Femur (tissue), 1 donor: ENCODE data around the gene GNG12.

Experiments used
- DNase-seq: peaks from one replicate; pipeline ENCODE4 v3.0.0-alpha.2; 2017

Gene GNG12

DNA sequence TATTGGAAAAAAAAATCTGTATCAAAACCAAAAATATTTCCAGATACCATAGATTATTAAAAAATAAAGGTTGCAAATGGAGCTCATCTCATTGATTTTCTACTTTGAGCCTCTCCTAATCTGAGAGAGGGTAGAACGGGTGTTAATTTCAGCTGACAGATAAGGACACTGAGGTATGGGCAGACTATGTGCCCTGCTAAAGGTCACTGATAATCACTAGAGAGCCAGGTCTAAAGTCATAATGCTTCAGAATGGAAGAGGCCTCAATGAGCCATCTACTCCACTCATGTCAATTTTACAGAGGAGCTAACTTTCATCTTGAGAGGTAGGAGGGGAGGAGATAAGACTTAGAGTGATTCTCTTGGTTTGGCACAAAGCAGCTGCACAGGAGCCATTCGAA is 21.0 kb downstream of the GNG12 start:
- no peak for DNase-seq

- DNase-seq: no peak
These were observed 21.5 kb downstream of the GNG12 start for GRCh38 chr1:67811781-67812180.

DNA sequence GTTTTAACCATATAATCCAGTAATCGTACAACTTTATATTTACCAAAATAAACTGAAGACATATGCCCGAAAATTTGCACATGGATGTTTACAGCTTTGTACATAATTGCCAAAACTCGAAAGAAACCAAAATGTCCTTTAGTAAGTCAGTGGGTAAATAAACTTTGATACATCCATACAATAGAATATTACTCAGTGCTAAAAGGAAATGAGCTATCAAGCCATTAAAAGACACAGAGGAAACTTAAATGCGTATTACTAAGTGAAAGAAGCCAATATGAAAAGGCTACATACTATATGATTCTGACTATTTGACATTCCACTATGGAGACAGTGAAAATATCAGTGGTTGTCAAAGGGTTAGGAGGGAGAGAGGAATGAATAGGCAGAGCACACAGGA is 23.4 kb downstream of the GNG12 start:
- no peak for DNase-seq

GRCh38 chr1:67807282-67807681 is 26.0 kb downstream of the GNG12 start:
- DNase-seq: no peak

DNA sequence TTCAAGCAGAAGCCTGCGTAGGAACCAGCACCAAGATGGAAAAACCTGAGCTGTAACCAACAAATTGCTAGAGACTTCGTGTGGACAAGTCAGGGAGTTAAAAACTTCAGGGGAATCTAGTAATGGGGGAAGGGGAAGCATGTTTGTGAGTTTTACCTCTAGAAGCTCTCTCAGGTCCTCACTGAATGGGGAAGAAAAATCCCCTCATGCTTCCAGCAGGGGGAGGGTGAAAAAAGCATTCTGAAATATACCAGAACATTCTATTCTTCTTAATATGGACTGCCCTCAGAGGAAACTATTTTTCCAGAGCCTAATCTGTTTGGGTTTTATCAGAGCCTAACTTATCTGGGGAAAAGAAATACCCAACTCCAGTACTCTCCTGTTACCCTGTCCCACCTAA is 28.6 kb downstream of the GNG12 start:
- no peak for DNase-seq

DNA sequence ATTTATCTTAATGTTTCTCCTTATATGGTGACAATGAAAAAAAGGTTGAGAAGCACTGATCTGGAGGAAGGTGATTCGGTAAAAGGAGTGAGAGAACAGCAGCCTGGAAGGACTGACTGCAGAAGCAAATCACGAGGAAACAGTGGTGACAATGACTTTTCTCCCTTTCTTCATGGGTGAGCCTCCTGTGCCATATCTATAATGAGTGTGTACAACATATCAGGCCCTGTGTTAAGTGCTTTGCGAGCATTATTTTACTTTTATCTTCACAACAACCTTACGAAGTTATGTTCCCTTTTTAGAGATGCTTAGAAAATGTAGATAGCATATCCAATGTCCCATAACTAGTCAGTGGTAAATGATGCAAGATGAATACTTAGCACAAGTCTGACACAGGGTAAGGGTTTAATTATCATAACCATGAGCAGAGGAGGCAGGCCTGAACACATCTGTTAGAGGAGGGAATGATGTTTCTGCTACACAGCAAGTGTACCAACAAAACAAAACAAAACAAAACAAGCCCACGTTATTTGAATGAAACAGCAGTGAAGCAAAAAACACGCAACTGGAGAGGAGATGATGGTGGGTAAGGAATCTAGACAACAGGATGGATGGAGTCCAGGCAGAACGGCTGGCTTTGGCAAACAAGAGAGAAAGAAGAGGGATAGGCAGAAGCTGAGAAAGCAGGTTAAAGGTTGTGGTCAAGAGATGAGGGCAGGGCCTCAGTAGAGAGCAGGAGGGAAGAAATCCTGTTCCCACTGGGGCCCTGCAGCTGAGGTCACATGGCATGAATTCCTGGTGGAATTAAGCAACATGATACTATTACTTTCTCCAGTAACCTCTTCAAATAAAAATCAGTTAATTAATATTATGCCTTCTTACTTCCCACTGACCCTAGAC is 29.6 kb downstream of the GNG12 start:
- no peak for DNase-seq

- no peak for DNase-seq
These were observed 30.7 kb downstream of the GNG12 start for GRCh38 chr1:67802565-67802964.

DNA sequence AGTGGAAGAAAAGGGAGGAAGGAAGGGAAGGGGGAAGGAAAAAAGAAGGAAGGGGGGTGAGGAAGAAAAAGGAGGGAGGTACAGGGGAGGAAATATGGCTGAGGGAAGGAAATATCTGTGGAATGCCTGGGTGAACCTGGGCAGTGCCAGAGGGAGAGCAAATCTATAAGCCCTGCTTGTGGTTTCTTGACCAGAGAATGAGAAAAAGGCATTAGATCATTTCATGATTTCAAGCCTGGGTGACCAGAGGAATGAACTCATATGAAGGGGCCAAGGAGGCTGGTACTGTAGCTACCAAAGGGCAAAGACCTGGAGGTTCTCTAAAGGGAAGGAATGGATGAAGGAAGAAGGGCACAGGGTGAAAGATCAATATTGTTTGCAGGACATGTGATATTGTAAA is 31.4 kb downstream of the GNG12 start:
- DNase-seq: no peak

- DNase-seq: no peak
These were observed 37.9 kb downstream of the GNG12 start for GRCh38 chr1:67795179-67795912.

GRCh38 chr1:67793562-67793961 is 39.7 kb downstream of the GNG12 start:
- DNase-seq: no peak

DNA sequence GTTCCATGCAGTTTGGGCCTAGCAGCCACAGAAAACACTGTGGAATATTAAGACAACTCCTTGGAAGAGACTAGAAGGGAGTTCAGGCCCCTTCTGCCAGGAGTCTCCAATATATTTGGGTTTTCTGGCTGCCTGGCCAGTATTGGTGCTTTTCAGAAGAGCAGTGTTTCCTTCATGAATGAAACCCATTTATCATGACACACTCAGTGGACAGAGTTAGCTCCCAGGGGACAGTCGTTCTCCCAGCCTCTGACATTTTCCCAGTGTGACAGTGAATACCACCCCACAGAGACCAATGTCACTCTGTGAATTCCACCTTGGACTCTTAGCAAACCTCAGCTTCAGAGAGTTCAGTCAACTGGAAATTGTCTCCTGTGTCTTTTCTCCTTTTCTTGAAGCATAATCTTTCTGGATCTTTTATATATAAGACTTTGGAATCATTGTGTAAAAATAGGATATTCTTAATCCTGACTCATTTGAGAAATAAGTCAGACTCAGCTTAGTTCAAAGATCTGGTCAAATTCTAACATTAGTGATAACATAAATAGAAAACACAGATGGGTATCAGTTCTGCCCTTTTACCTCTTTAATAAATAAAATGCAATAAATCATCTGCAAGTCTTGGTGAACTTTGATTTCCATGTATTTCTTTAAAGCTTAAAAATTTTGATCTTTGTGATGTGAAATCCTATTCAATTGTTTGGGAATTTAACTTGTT is 40.4 kb downstream of the GNG12 start:
- DNase-seq: no peak

- no peak for DNase-seq
These were observed 41.2 kb downstream of the GNG12 start for GRCh38 chr1:67792103-67792502.

DNA sequence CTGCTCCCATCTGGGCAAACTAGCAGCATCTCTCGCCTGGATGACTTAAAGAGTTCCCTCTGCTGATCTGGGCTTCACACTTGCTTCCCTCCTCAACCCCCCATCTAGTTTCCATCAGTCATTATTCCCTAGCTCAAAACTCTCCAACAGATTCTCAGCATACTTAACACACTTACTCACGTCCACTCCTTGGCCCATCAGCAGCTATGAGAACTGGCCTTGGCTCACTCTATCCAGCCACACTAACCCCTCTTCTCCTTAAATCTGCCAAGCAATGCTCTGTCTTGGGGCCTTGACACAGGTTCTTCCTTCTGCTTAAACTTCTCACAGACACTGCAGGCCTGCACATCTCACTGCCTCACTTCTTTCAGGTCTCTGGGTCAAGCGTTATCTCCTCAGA is 41.6 kb downstream of the GNG12 start:
- DNase-seq: no peak

DNA sequence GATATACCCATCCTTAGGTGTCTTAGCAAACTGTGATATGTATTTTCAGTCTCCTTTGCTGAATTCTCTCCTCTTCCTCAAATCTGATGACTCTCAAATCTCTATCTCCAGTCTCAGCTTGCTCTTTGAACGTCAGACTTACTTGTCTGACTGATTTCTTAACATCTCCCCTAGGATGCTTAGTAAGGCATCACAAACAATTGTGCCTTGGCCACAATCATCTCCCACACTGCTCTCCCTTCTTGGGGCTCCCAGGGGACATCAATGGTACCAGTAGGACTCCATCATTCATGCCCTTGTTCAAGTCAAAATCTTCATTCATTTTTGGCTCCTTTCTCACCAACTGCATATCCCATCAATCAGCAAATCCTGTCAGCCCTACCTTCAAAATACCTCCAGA is 42.0 kb downstream of the GNG12 start:
- DNase-seq: no peak

- no peak for DNase-seq
These were observed 43.0 kb downstream of the GNG12 start for GRCh38 chr1:67790201-67790692.

- no peak for DNase-seq
These were observed 43.7 kb downstream of the GNG12 start for GRCh38 chr1:67789551-67789950.

- DNase-seq: no peak
These were observed 44.4 kb downstream of the GNG12 start for GRCh38 chr1:67788904-67789303.

- DNase-seq: no peak
These were observed 45.0 kb downstream of the GNG12 start for GRCh38 chr1:67788238-67788790.

DNA sequence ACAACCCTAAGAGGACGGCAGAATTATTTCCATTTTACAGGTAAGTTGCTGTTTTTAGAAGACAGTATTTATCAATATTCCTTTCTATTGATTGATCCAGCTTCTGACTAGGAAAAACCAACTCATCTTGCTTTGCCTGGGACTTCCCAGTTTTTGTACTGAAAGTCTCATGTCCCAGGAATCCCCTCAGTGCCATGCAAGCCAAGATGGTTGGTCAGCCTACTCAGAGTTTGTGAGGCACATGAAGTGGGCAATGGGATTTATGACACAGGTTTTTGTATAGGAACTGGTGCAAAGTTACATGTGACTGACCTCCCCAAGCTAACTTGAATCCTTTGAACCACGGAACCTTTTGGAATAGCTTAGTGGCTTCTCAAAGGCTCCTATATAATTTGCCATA is 45.5 kb downstream of the GNG12 start:
- DNase-seq: no peak

DNA sequence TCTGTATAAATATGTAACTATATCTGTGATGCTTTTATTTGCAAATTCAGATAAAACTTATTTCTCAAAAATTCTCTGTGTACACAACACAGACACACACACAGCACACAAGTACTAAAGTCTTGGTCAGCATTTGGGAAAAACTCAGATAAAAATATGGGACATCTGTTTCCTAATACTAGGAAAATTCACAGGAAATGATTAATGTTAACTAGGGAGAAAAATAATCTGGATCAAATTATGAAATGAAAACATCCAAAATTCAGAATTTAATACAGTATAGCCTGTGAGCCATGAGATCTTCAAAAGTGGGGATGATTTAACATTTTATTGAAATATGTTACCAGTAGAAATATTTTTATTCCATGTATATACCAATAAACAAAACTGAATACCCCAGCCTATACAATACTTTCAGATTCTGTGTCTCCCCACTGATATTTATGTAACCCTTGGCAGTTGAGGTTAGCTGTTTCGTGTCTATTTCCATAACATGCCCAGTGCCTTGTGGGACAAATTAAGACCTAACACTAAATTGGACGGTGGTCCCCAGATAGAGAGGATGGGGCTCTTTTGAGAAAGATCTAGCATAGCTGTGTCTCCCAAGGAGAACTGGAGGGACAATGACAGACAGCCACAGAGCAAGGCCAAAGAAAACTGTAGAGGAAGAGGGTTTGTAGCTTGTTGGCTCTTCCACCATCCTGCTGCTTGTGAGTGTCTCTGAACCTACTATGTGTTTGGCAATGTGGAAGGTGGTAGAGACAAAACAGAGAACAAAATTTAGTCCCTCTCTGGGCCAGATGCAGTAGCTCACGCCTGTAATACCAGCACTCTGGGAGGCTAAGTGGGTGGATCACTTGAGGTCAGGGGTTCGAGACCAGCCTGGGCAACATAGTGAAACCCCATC is 47.2 kb downstream of the GNG12 start:
- no peak for DNase-seq

DNA sequence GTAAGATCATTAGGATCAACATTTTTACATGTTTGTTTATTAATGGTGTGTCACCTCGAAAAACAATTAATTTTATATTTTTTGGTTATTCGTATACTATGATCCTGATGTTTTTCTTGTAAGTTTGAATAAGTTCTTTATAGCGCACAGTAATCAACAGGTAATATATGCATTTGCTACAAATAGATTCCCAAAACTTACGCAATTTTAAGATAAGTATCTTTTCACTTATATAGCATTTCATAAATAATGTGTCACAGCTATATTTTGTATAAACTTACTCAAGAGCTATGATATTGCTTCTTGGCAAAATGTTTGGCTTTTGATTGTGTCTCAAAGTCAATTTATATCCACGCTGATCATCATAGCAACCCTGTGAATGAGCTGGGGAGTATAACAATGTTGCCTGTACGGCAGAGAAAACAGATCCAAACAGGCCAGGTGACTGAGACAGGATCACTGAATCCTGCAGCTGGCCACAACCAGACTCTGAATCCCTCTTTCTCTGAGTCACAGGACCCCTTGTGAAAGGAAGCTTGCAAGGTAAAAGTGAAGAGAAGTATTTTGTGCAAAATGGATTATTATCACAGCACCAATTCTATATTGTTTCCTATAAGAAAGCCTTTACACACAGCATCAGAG is 48.6 kb downstream of the GNG12 start:
- DNase-seq: no peak
